ENCODE measurements around the gene TAPBPL. TPM values are rescaled to one million over a fixed set of nuclear protein-coding genes. Genes with fewer than 3 reads are reported as not detected.

Gene TAPBPL
- total and polyA plus RNA-seq, 2 of the 13 experiments (the other 11 are each of a cell fraction or from before 2014, with no cell fraction given) = 10.0 to 14.5 TPM

GRCh38 chr12:6444704-6445688 is 6.8 kb upstream of the TAPBPL start, which contains the start of gene CD27:
CD27 (plus strand) TSS chr12:6444955; CDS start chr12:6445096, 141 bp downstream.
- no peak for TF ChIP-seq MED8 (CRISPR knock-in tag; IDR thresholded peaks at IDR 0.05; ENCODE audit: insufficient replicate concordance)
- TF ChIP-seq ARNTL (CRISPR knock-in tag; IDR thresholded peaks at IDR 0.05) = no peak
- no peak for TF ChIP-seq MEIS2 (CRISPR knock-in tag; IDR thresholded peaks at IDR 0.05)
- no peak for TF ChIP-seq HNRNPL (IDR thresholded peaks at IDR 0.05; ENCODE audit: low read depth, low read length)
- no peak for TF ChIP-seq ZFP41 (CRISPR knock-in tag; IDR thresholded peaks at IDR 0.05; ENCODE audit: borderline replicate concordance)
- TF ChIP-seq ZBTB7B (CRISPR knock-in tag; IDR thresholded peaks at IDR 0.05) = no peak
- TF ChIP-seq ZSCAN5A (CRISPR knock-in tag; IDR thresholded peaks at IDR 0.05; ENCODE audit: borderline replicate concordance) = no peak
- no peak for TF ChIP-seq PAWR (CRISPR knock-in tag; IDR thresholded peaks at IDR 0.05; ENCODE audit: borderline replicate concordance)
- no peak for TF ChIP-seq ZNF354B (CRISPR knock-in tag; IDR thresholded peaks at IDR 0.05)
- TF ChIP-seq STAG1 (CRISPR knock-in tag; IDR thresholded peaks at IDR 0.05) = no peak
- TF ChIP-seq, protein P1, sequence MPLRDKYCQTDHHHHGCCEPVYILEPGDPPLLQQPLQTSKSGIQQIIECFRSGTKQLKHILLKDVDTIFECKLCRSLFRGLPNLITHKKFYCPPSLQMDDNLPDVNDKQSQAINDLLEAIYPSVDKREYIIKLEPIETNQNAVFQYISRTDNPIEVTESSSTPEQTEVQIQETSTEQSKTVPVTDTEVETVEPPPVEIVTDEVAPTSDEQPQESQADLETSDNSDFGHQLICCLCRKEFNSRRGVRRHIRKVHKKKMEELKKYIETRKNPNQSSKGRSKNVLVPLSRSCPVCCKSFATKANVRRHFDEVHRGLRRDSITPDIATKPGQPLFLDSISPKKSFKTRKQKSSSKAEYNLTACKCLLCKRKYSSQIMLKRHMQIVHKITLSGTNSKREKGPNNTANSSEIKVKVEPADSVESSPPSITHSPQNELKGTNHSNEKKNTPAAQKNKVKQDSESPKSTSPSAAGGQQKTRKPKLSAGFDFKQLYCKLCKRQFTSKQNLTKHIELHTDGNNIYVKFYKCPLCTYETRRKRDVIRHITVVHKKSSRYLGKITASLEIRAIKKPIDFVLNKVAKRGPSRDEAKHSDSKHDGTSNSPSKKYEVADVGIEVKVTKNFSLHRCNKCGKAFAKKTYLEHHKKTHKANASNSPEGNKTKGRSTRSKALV (CRISPR knock-in tag; IDR thresholded peaks at IDR 0.05) = no peak
- no peak for TF ChIP-seq TBP (CRISPR knock-in tag; IDR thresholded peaks at IDR 0.05)
- no peak for TF ChIP-seq HIC2 (CRISPR knock-in tag; IDR thresholded peaks at IDR 0.05; ENCODE audit: low read depth)
- no peak for TF ChIP-seq GATAD1 (CRISPR knock-in tag; IDR thresholded peaks at IDR 0.05)
- no peak for TF ChIP-seq JUNB (CRISPR knock-in tag; IDR thresholded peaks at IDR 0.05; ENCODE audit: borderline replicate concordance)
- TF ChIP-seq SRY (CRISPR knock-in tag; IDR thresholded peaks at IDR 0.05) = no peak
- H4K20me1 ChIP-seq (ENCODE audit: insufficient read depth, low read length) = no peaks in the 10 kb centered on the region
- H3K4me1 ChIP-seq (ENCODE audit: insufficient read depth, low read length) = peaks cover 36% of the 10 kb centered on the region
- no peak for FAIRE-seq
- no peak within 1 kb of the TSS for H3K4me2 ChIP-seq (ENCODE audit: low read depth, low read length)
- H2AFZ ChIP-seq (ENCODE audit: low read length) = no peak within 1 kb of the TSS
- H3K9me3 ChIP-seq (ENCODE audit: low read length) = no peaks in the 10 kb centered on the region
- CTCF ChIA-PET (ENCODE audit: low intra/inter-chr PET ratio, low total read pairs) = no interaction called here
- 88% methylated on average over 16 of the region's 16 CpGs for WGBS (ENCODE audit: low lambda C conversion rate)
- in situ Hi-C loops (cut with HindIII; ENCODE audit: extremely low pct_ligation_motif_present, low pct_unique_long_range_greater_than_20kb) = no loop called here
- BruUV-seq (replicated peaks) = no TSS peak
- H3K36me3 ChIP-seq (replicated peaks in 1 of 2; ENCODE audit: control insufficient read depth in 1 of 2, insufficient read depth in 2 of 2, low read length in 2 of 2) = no peaks in the 10 kb centered on the region
- H3K79me2 ChIP-seq (ENCODE audit: insufficient read depth, low read length) = no peaks in the 10 kb centered on the region
- no peak within 1 kb of the TSS for H3K4me3 ChIP-seq (replicated peaks in 1 of 3; ENCODE audit: insufficient read depth in 1 of 3, low read depth in 2 of 3, low read length in 3 of 3)
- intact Hi-C loops (cut with micrococcal nuclease; ENCODE audit: unreplicated experiment) = no loop called here
- ATAC-seq = no peak
- H3K27ac ChIP-seq (ENCODE audit: extremely low read length, insufficient read depth, low read length) = no peak within 1 kb of the TSS
- POLR2A ChIA-PET = no interaction called here
- no peaks in the 10 kb centered on the region; a peak in 1 of 5 replicates for H3K27me3 ChIP-seq (ENCODE audit: control insufficient read depth in 1 of 2, insufficient read depth in 2 of 2, low read length in 2 of 2)
- no peak for DNase-seq (ENCODE audit: low spot score)
- no peak within 1 kb of the TSS for H3K9ac ChIP-seq (ENCODE audit: insufficient read depth, low read depth, low read length)

Data from HepG2 (cell line).